Erythroblast (primary cell): ENCODE data around the gene CDK5RAP2.

Source experiments
- GATA1 ChIP-seq: IDR thresholded peaks from 2 replicates; pipeline ENCODE4 v1.6.1; 2011; ENCODE audit warnings: low read depth, mild to moderate bottlenecking, control low read depth, low read length, moderate library complexity
- POLR2A ChIP-seq: IDR thresholded peaks from 2 replicates; pipeline ENCODE4 v1.6.1; 2011; ENCODE audit warnings: mild to moderate bottlenecking, low read length

DNA sequence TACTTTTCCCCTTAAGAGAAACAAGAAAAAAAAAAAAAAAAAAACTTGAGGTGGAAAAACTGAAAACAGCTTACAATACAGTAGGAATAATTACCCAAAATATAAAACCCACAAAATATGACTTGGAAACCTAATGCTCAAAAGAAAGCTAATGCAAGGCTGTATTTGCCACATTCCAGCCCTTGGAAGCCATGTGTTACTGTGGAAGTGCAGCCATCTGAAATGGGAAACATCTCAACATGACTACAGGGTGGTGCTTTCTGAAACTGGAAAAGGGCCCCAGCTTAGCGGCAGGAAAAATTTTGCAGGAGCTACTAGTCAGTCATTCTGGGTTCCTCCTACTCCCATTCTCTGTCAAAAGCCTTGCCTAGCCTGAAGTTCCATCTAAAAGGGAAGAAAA lies 20.4 kb downstream of the CDK5RAP2 start:
- no peak for TF ChIP-seq POLR2A
- TF ChIP-seq GATA1 = no peak
